Measurements from ENCODE around the gene LYSMD2. TPM values are rescaled to one million over a fixed set of nuclear protein-coding genes. Genes with fewer than 3 reads are reported as not detected.

LYSMD2 gene
- 3.8 and 4.3 TPM in 2 replicates for total RNA-seq

DNA sequence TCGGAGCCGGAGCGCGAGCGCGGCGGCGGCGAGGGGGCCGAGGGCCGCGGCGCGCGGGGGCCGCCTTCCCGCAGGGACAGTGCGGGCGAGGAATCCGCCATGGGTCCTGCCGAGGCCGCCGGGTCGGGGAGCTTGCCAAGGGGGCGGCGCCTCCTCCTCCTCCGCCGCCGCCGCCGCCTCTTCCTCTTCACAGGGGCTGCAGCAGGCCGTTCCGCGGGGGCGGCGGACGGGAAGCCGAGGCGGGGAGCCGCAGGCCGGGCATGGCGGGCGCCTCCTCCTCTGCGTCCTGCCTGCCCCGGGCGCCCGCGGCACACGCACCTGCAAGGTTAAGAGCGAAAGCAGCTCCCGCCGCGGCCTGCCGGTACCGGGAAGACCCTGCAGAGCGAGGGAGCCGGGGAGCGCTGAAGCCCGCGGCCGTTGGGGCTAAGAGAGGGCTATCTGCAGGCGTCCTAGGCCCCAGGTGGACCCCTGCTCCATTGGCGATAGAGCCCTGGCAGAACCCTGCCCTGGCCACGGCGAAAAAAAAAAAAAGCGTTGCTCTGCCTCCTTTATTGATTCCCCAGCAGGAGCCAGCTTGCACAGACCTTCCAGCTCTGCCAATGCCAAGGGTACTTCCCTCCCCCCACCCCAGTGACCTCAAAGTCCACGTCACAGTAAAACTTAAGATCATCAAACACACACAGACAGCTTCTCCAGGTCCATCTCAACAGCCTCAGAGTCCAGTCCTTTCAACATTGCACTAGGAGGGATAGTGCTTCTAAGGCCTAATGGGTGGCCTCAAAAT is at the start of gene LYSMD2:
LYSMD2 (minus strand) TSS at position 134 of the 784 bp plus-strand sequence; CDS start at position 101, 33 bp downstream.

DNA sequence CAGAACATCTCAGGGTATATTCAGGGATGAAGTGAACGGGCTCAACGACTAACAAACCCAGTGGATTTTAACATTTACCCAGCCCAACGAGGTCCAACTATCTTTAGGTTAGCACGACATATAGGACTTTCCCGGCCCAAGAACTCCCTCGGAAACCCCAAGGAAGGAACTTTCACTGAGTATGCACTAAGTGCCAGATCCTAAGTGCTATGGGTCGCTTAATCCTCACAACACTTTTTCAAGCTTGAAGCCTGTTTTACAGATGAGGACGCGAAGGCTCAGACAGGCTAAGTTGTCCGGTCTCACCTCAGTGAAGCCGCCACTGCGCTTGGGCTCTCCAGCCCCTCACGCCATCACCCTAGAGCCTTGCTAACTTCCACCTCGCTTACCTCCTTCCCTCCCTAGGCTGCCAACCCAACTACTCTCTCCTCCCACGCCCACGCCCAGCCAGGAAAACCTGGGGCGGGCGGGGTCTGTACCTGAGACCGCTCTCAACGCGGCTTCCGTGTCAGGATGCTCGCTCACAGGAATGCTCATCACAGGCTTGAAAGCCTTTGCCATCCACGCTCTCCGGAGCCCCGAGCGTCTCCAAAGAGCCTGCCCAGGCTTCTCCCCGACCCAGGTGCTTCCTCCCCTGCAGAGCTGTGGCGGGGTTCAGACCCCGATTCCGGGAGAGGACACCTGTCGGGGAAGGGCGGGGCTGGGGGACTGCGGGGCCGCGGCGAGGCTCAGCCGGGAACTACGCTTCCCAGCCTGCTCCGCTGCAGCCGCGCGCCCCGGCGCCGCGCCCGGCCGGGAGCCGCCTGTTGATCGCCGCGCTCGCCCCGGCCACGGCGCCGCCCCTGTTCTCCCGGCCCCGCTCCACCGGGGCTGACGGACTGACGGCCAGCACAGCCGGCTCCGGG is 13.6 kb upstream of the LYSMD2 start, which contains the start of gene TMOD2:
TMOD2 (plus strand) TSS at position 806 of the 905 bp plus-strand sequence. CDS start 14,845 bp downstream, outside the sequence.

DNA sequence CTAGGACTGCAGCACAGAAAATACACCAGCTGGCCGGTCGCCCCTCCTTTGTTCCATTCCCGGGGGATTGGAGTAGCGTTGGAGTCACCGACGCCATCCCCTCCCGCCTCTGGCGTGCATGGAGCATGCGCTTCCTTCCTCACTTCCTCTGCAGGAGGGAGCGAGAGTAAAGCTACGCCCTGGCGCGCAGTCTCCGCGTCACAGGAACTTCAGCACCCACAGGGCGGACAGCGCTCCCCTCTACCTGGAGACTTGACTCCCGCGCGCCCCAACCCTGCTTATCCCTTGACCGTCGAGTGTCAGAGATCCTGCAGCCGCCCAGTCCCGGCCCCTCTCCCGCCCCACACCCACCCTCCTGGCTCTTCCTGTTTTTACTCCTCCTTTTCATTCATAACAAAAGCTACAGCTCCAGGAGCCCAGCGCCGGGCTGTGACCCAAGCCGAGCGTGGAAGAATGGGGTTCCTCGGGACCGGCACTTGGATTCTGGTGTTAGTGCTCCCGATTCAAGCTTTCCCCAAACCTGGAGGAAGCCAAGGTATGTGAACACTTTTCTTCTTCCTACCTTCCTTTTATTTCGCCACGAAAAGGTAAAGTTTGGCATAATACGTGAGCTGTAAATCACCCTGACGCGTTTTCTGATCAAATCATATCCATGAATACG is 56.0 kb downstream of the LYSMD2 start, which contains the start of gene SCG3:
SCG3 (plus strand) TSS at position 201 of the 661 bp plus-strand sequence; CDS start at position 454, 253 bp downstream.

Other genes starting within 250 kb of the LYSMD2 start
- gene DMXL2, start 114.9 kb downstream of the LYSMD2 start, total RNA-seq, result 24.6 and 29.5 TPM in 2 replicates
- not detected in 2 replicates for gene SCG3, start 56.2 kb downstream of the LYSMD2 start, total RNA-seq
- 5.3 and 8.1 TPM in 2 replicates for gene TMOD2, start 13.9 kb upstream of the LYSMD2 start, total RNA-seq
- gene TMOD3, start 92.0 kb upstream of the LYSMD2 start, total RNA-seq, result 42.7 and 46.3 TPM in 2 replicates
- gene LEO1, start 234.1 kb upstream of the LYSMD2 start, total RNA-seq, result 21.8 and 23.9 TPM in 2 replicates

All from smooth muscle cell of the pulmonary artery (primary cell).